Hematopoietic multipotent progenitor cell treated with erythropoietin and hydrocortisone succinate and interleukin-3 and kit ligand, for 6 days (in vitro differentiated cells): ENCODE measurements around the gene NCOR2.

Experiments
- DNase-seq: peaks from one replicate; pipeline ENCODE4 v3.0.0-alpha.2; 2015

Gene NCOR2

DNA sequence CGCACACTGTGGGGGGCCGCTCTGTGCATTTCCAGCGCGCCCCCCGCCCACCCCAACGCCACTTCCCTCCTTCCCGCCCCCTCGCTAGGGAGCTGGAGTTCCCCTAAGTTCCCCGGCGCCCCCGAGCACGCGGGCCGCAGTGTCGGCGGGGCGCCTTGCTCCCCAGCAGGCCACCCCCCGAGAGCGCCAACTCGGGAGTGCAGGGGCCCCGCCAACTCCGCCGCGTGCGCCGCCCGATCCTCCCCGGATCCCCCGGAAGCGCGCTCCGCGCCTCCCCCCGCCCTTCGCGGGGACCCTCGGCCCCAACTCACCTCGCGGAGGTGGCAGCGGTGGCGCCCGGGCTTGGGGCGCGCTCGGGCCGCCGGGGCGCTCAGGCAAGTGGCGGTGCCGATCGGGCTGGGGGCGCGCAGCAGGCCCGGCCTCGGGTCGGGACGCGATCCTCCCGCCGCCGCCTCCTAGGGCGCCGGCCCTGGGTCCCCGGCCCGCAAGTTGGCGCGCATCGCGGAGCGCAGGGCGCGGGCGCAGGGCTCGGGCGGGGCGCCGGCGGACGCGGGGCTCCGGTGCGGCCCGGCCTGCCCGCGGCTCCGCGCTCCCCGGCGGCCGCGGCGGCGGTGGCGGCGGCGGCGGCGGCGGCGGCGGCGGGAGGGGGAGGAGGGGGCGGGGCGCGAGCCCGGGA, at the start of gene NCOR2:
Gene NCOR2, minus strand, starts transcription at position 616 of the 676 bp plus-strand sequence. CDS start 72,361 bp downstream, outside the sequence.
- DNase-seq: peak; percentile 57

DNA sequence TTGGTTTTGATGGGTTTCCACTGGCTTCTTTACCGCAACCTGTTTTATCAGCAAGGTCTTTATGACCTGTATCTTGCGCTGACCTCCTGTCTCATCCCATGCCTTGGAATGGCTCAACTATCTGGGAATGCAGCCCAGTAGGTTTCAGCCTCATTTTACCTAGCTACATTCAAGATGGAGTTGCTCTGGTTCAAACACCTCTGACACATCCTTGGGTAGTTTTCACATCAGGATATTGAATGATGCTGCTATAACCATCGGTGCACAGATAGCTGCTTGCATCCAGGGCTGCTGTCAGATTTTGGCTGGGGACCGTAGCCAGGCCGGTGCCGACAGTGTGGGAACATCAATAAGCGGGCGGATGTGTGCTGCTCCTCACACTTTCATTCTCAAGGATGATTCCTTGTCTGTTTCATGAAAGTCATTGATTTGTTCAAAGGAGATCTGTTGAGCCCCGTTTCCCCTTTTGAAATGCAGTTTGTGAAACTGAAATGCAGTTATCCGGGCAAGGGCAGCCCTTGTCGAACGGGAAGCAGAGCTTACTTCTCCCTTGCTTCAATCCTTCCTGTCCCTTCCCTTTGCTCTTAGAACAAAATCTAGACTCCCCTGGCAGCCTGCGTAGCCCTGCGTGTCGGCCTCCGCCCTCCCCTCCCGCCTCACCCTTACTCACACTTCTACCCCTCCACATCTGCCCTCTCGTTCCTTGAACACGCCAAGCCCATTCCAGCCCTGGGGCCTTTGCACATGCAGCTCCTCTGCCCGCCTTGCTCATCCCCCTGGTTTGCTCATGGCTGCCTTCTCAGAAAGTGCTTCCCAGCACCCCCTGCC, 49.2 kb upstream of the NCOR2 start:
- no peak for DNase-seq

DNA sequence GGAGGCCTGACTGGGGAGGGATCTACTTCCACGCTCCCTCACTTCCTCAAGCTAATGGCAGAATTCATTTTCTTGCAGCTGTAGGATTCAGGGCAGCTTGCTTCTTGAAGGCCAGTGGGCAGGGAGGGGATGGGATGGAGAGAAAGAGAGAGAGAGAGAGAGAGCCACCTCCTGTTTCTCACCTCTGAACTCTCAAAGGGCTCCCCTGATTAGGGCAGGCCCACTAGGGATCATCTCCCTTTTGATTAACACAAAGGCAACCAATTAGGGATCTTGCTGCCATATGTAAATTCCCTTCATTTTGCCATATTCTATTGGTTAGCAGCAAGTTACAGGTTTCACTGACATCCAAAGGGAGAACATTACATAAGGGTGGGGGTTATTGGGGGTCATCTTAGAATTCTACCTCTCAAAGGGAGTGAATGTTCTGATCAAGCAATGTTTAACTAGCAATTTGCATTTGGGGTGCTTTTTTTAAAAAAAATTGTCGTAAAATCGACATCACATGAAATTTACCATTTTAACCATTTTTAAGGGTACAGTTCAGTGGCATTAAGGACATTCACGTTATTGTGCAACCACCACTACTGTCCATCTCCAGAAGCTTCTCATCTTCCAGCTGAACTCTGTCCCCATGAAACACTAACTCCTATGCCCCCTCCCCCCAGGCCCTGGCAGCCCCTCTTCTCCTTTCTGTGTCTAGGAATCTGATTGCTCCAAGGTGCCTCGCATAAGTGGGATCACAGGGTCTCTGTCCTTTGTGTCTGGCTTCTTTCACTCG, 47.3 kb upstream of the NCOR2 start:
- no peak for DNase-seq

GRCh38 chr12:124613151-124613585, 45.8 kb upstream of the NCOR2 start:
- no peak for DNase-seq

- DNase-seq: no peak
Measured at GRCh38 chr12:124612410-124612680, 44.9 kb upstream of the NCOR2 start.

DNA sequence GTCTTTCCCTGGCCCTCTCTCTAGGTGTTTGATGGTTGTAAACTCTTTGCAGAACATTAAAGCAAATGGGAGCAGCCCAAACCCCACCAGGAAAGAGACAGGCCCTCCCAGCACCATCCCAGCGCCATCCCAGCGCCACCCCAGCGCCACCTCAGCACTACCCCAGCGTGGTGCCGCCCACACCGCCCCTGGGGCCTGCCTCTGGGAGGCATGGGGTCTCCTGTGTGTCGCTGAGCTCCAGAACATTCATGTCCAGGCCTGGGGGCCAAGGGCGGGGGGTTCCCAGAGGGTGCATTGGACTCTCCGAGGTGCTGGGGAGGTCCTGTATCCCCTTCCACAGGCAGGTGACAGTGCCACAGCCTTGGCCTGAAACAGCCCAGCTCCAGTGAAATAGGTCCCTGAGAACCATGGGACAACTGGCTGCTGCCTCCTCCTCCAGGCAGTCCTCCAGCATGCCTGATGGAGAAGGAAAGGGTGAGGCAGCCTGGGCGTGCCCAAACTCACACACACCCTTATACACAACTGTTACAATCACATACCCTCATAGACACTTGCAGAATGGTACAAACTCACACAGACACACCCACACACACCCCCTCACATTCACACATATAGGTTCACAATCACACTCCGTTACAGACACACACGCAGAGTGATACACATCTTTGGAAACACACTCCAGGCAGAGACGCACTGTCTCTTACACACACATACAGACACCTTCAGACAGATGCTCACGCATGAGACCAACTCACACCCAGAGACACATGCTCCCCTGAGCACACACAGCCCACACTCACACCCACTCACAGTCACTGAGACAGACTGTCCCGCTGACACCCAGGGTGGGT, 44.4 kb upstream of the NCOR2 start:
- DNase-seq: no peak

DNA sequence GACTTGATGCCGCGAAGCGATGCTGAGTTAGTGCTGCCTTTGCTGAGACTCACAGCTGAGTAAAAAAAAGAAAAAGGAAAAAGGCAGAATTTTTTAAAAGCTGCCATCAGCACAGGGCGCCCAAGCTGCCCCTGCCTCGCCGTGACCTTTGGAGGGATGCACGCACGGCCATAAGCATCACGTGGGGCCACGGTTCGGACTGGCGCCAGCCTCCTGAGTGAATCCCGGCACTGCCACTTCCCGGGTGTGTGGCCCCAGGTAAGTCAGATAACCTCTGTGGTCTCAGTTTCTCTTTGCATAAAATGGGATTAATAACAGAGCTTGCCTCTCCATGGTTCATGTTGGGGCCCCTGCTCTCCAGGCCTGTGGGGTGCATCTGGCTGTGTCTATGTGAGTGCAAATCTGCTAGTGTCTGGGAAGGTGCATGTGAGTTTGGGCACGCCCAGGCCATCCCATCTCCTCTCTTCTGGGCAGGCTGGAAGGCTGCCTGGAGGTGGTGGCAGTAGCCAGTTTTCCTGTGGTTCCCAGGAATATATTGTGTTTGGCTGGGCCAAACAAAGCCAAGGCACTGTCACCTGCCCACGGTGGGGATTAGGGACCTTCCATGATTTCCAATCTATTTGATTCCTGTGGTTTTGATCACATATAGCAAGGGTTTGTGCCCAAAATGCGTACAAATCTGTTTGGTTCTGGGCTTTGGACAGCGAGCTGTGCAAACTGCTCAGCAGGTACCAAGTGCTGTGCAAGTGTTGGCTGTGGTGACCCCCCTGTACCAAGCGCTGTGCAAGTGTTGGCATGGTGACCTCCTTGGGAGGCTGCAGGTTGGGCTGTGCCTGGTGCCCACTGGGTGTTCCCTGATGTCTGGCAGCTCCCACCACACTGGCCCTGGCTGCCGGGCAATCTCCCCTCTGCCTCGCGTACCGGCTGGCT, 43.5 kb upstream of the NCOR2 start:
- DNase-seq: no peak

DNA sequence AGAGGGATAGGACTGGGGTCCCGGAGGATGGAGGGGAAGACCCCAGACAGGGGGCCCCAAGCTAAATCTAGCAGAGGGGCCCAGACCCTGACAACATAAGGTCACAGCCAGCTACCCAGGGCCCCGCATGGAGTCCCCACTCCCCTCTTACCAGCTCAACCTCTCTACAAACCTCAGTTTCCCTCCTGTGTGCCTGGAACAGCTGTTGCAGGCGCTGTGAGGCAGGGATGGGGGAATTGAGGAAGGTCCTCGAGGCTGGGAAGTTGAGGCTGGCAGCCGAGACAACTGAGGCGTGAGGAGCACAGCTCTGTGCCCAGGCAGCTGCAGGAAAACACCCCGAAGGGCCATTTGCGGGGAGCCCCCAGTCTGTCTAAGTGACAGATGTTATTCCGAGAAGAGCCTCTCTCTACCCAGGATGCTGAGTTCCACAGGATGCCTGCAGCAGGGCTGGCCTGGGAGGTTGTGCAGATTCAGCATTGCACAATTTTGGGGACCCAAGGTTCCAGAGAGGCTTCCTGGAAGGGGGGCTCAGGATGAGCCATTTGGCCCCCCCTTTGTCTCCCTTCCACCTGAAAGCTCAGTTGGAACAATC, 42.7 kb upstream of the NCOR2 start:
- DNase-seq: no peak

DNA sequence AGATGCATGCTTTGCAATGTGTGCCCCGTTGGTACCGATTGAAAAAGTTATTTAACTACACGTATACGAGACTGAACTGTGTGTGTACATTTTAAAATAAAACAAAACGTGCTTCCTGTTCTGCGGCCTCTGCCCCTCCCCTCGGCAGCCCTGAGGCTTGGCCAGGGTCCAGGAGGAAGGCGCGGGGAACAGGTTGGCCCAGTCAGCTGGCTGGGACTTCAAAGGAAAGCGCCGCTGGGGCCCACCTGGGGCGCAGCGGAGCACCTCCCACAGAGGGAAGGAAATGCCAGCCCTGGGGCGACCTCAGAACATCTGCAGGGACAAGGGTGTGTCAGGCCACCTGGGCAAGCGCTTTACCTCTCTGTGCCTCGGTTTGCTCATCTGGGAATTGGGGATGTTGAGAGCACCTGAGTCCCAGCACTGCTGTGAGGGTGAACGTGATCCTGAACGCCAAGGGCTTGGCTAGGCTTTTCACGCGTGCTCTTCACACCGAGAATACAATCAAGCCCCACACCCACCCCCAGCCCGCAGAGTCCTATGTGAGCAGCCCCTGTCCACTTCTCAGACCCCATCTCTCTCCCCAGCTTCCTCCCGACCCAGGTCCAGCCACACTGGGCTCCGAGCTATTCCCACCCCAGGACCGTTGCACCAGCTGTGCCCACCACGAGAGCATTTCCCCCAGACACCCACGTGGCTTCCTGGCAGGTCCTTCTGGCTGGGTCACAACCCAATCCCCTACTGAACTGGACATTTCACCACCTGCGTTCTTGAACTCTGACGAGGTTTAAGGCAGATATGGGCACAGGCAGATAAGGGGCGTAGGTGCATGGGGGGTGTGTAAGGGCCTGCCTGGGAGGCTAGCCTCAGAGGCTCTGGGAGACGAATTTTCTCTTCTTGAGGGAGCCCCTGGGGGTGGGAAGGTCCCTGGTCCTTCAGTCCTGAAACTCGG, 41.9 kb upstream of the NCOR2 start:
- peak; percentile 89 for DNase-seq

GRCh38 chr12:124608450-124608870, 41.0 kb upstream of the NCOR2 start:
- no peak for DNase-seq

- peak; percentile 51 for DNase-seq
Measured at GRCh38 chr12:124607681-124608425, 40.4 kb upstream of the NCOR2 start.

GRCh38 chr12:124605883-124606774, 38.7 kb upstream of the NCOR2 start:
- peak; percentile 74 for DNase-seq

GRCh38 chr12:124605150-124605882, 37.9 kb upstream of the NCOR2 start:
- DNase-seq: peak; percentile 86

DNA sequence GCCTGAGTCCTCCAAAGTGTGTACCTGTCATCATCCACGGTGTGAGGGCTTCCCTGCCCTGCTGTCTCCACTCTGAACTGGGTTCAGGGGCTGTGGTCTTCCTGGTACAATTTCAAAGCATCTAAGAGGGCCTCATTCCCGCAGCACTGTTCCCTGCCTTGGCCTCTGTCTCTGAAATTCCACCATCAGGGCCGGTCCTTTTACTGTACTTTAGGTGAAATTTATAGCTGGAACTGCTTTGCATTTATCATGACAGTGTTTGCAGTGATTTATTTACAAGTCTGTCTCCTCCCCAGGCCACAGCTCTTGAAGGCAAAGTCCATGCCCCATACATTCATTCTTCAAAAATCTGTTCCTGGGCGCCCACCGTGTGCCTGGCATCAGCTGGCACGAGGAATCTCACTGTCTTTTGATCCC, 36.9 kb upstream of the NCOR2 start:
- DNase-seq: no peak

DNA sequence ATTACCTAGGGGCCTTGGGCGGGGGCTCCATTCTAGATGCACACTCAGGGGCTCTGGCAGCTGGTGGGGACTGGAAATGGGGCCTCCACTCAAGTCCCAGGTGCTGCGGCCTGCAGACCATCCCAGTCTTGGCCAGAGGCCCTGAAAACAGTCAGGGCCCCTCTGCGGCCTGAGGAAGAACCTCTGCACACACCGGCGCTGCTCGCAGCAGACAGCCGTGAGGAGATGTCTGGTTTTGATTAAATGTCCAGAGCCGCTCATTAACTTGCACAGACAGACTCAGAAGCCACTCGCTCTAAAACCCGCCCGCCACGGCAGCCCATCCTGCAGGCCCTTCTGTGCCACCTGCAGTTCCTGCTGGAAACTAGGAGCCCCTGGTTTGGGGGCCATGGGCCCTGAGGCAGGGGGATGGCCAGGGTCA, 36.4 kb upstream of the NCOR2 start:
- no peak for DNase-seq

DNA sequence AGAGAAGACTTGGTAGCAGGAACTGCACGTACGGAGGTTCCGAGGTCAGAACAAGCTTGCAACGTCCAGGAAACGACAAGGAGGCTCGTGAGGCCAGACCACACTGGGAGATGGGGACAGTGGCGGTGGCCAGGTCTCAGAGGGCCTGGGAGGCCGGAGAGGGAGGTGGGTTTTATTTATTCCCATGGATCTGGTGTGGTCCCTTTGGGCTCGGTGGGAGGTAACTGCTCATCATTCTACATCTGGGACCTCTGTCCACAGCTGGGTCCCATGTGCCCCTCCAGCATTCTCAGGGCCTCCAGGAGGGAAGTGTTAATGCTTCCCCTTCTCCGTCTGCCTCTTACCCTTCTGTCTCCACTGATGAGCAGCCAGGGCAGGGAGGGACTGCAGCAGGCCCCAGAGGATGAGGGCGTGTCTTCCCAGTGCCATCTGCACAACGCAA, 35.7 kb upstream of the NCOR2 start:
- no peak for DNase-seq

- no peak for DNase-seq
Measured at GRCh38 chr12:124601706-124602105, 34.3 kb upstream of the NCOR2 start.
